Neural progenitor cell (in vitro differentiated cells): Measurements from ENCODE around the gene ADGRF4.

Experiments used
- CTCF ChIP-seq: fragments of 200-600 bp; sonication (generic); IDR thresholded peaks from 2 replicates; pipeline ENCODE4 v1.5.1; 2017; ENCODE audit warnings: antibody characterized with exemption, mild to moderate bottlenecking
- EZH2phosphoT487 ChIP-seq: fragments of 200-600 bp; sonication (generic); IDR thresholded peaks from 2 replicates; pipeline ENCODE4 v1.6.1; 2017; ENCODE audit warnings: antibody characterized with exemption

DNA sequence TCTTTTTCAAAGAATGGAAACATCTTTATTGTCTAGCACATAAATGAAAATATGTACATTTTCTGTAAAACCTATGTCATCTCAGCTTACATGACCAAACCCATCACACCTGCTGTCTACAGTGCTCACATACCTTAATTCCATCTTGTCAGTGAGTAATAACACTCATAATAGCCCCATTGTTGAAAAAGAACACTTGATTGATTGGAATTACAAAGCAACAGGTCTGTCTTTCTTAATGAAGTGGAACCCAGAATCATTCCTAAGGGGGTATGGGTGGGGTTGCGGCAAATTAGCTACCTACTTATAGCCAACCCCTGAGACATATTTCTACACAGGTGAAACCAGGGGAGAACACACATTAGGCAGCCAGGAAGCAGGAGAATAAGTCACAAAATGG lies 20.2 kb downstream of the ADGRF4 start:
- TF ChIP-seq CTCF (no peak), EZH2phosphoT487 (no peak)
